Testis (tissue), 2 donors: ENCODE data around the gene ZNF524.

Experiments used
- CTCF ChIP-seq, 3 experiments: fragments of 450-650 bp in 2 of 3; fragments of 200-600 bp in 1 of 3; sonication (generic) in 1 of 3; IDR thresholded peaks; one replicate each; pipeline ENCODE4 v1.5.1; 2016 to 2019; ENCODE audit warnings: antibody characterized with exemption in 3 of 3, mild to moderate bottlenecking in 2 of 3, moderate library complexity in 1 of 3
- POLR2A ChIP-seq: fragments of 450-650 bp; IDR thresholded peaks from one replicate; pipeline ENCODE4 v1.6.1; 2017; ENCODE audit warnings: antibody characterized with exemption, mild to moderate bottlenecking, moderate library complexity

- TF ChIP-seq CTCF (IDR thresholded peaks at IDR 0.05) (no peak), POLR2A (no peak)
These were observed 38.8 kb downstream of the ZNF524 start for GRCh38 chr19:55638864-55639359.
